ENCODE measurements around the gene CFAP20DC. TPM values are rescaled to one million over a fixed set of nuclear protein-coding genes. Genes with fewer than 3 reads are reported as not detected.
"Not testable (repeated sequence)": the region's sequence is repeated elsewhere in the genome, so short reads cannot be mapped to it uniquely, and the experiment has no call there.

CFAP20DC gene
- total RNA-seq, 4 donors from 2014 or later, result 0.17 to 0.32 (median 0.23) TPM; not detected in 1

DNA sequence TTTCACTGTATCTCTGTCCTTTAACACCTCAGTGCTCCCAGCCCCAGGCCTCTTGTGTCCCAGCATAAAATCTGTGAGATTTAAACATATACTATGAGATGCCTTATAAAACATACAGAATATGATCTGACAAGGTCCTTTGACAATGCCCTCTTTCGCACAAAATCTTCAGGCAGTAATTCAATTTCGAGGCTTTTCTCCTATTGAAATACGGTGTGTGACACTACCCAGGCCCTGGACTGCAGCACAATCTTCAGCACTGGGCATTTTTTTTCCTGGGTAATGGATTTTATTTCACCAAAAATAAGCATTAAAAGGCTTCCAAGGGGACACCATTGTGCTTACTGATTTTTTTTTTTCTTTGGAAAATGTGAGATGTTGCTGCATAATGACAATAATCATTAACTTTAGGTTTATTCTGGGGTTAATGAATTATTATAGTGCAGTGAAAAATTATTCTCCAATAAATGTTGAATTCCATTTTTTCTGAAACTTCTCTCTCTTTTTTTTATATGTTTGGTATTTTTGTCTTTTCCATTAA, 342.4 kb downstream of the CFAP20DC start:
- no peak for DNase-seq (ENCODE audit: extremely low spot score)
- H3K36me3 ChIP-seq, result no peaks in the 10 kb centered on the region
- TF ChIP-seq, protein P1, sequence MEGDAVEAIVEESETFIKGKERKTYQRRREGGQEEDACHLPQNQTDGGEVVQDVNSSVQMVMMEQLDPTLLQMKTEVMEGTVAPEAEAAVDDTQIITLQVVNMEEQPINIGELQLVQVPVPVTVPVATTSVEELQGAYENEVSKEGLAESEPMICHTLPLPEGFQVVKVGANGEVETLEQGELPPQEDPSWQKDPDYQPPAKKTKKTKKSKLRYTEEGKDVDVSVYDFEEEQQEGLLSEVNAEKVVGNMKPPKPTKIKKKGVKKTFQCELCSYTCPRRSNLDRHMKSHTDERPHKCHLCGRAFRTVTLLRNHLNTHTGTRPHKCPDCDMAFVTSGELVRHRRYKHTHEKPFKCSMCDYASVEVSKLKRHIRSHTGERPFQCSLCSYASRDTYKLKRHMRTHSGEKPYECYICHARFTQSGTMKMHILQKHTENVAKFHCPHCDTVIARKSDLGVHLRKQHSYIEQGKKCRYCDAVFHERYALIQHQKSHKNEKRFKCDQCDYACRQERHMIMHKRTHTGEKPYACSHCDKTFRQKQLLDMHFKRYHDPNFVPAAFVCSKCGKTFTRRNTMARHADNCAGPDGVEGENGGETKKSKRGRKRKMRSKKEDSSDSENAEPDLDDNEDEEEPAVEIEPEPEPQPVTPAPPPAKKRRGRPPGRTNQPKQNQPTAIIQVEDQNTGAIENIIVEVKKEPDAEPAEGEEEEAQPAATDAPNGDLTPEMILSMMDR (IDR thresholded peaks at IDR 0.05), result no peak
- no peak for TF ChIP-seq EP300 (IDR thresholded peaks at IDR 0.05)
- TF ChIP-seq POLR2AphosphoS5 (IDR thresholded peaks at IDR 0.05), result no peak
- TF ChIP-seq POLR2A (IDR thresholded peaks at IDR 0.05; ENCODE audit: low read depth), result no peak
- no peak overlapping the region for H3K4me3 ChIP-seq
- H3K27ac ChIP-seq (replicated peaks in 1 of 4), result no peak overlapping the region
- WGBS, result 85% methylated on average over 3 of the region's 3 CpGs
- no peaks in the 10 kb centered on the region for H3K4me1 ChIP-seq
- no peaks in the 10 kb centered on the region for H3K9me3 ChIP-seq
- intact Hi-C loops (cut with DNase I), result no loop called here
- H3K27me3 ChIP-seq, result no peaks in the 10 kb centered on the region

DNA sequence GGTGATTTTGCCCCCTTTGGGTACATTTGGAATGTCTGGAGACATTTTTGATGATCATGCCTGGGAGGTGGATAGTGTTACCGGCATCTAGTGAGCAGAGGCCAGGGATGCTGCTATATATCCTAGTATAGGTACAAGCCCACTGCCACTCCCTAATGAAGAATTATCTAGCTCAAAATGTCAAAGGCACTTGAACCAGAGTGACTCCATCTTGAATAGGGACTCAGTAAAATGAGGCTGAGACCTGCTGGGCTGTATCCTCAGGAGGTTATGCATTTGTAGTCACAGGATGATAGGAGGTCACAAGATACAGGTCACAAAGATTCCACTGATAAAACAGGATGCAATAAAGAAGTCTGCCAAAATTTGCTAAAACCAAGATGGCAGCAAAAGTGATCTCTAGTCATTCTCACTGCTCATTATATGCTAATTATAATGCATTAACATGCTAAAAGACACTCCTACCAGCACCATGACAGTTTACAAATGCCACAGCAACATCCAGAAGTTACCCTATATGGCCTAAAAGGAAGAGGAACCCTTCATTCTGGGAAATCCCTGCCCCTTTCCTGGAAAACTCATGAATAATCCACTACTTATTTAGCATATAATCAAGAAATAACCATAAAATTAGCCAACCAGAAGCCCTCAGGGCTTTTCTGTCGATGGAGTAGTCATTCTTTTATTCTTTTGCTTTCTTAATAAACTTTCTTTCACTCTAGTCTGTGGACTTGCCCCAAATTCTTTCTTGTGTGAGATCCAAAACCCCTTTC, 343.2 kb downstream of the CFAP20DC start:
- 90% methylated on average over 2 of the region's 2 CpGs for WGBS
- TF ChIP-seq POLR2A (IDR thresholded peaks at IDR 0.05; ENCODE audit: low read depth), result no peak
- TF ChIP-seq, protein P1 (IDR thresholded peaks at IDR 0.05), result no peak
- no peak for TF ChIP-seq EP300 (IDR thresholded peaks at IDR 0.05)
- no peak for TF ChIP-seq POLR2AphosphoS5 (IDR thresholded peaks at IDR 0.05)
- no peaks in the 10 kb centered on the region for H3K27me3 ChIP-seq

DNA sequence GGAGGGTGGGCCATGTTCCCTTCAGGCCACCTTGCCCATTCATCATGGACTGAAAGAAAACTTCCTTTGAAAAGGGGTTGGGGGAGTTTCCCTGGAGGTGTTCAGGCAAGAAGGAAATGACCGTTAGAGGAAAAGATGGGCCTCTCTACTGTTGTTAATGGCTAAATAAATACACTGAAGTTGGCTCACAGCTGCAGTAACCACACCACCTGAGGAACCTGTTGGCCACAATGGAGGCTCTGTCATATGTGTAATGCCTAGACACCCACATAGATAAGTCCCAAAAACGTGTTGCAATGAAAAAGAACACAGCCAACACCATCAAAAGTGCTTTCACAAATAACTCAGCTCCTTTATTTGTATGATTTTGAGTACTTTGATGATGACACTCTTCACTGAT, 345.1 kb downstream of the CFAP20DC start:
- TF ChIP-seq, protein P1 (IDR thresholded peaks at IDR 0.05), result no peak
- TF ChIP-seq POLR2A (IDR thresholded peaks at IDR 0.05; ENCODE audit: low read depth) (no peak), POLR2AphosphoS5 (IDR thresholded peaks at IDR 0.05) (no peak), EP300 (IDR thresholded peaks at IDR 0.05) (no peak)
- no peaks in the 10 kb centered on the region for H3K4me1 ChIP-seq
- no peaks in the 10 kb centered on the region for H3K9me3 ChIP-seq
- intact Hi-C loops (cut with DNase I), result no loop called here
- no peak overlapping the region for H3K4me3 ChIP-seq
- WGBS, result 56% methylated on average over 2 of the region's 2 CpGs
- H3K27ac ChIP-seq (replicated peaks in 1 of 4), result no peak overlapping the region
- H3K36me3 ChIP-seq, result no peaks in the 10 kb centered on the region
- no peaks in the 10 kb centered on the region for H3K27me3 ChIP-seq
- no peak for DNase-seq (ENCODE audit: extremely low spot score)

More for the DNA sequence above, 343.2 kb downstream of the CFAP20DC start:
- intact Hi-C loops (cut with DNase I), result no loop called here
- no peaks in the 10 kb centered on the region for H3K4me1 ChIP-seq
- H3K27ac ChIP-seq (replicated peaks in 1 of 4), result no peak overlapping the region
- no peak for DNase-seq (ENCODE audit: extremely low spot score)
- H3K4me3 ChIP-seq, result no peak overlapping the region
- no peaks in the 10 kb centered on the region for H3K9me3 ChIP-seq
- H3K36me3 ChIP-seq, result no peaks in the 10 kb centered on the region

DNA sequence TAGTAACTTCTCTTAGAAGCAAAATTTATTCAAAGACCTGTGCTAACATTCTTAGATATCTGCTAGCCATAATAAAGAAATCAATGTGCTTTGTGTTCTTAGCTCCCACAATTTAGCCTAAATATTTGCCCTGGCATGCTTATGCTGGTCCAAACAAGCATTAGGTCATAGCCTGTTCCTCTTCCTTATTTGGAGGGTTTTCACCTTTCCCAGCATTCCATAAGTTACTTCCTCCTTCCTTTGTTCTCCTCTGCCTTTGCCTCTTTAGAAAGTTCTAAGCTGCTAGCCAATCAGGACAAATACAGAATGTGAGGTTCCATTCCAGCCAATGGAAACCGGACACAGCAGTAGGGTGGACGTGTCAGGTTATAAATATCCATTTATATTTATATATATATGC, 345.5 kb downstream of the CFAP20DC start:
- H3K9me3 ChIP-seq; H3K36me3 ChIP-seq; H3K27me3 ChIP-seq; intact Hi-C loops (cut with DNase I); DNase-seq (ENCODE audit: extremely low spot score); H3K27ac ChIP-seq (replicated peaks in 1 of 4); H3K4me3 ChIP-seq; H3K4me1 ChIP-seq: not testable (repeated sequence)
- WGBS, result 93% methylated on average over 2 of the region's 2 CpGs

DNA sequence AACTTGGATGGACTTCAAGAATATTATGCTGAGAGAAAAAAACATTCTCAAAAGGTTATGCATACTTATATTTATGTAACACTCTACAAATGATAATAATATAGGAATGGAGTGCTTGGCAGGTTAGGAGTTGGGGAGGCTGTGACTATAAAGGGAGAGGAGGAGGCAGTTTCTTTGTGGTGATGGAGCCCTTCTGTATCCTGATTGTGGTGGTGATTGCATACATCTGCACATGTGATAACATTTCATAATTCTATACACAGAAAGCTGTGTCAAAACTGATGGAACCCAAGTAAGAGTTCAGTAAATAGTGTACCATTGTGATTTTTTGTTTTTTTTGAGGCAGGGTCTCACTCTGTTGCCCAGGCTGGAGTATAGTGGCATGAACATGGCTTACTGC, 351.6 kb downstream of the CFAP20DC start:
- Histone ChIP-seq H3K9me3 (no peaks in the 10 kb centered on the region), H3K27me3 (no peaks in the 10 kb centered on the region), H3K27ac (replicated peaks in 1 of 4) (no peak overlapping the region), H3K4me1 (no peaks in the 10 kb centered on the region), H3K36me3 (no peaks in the 10 kb centered on the region), H3K4me3 (no peak overlapping the region)
- intact Hi-C loops (cut with DNase I), result no loop called here
- no peak for DNase-seq (ENCODE audit: extremely low spot score)
- no peak for TF ChIP-seq POLR2AphosphoS5 (IDR thresholded peaks at IDR 0.05)
- TF ChIP-seq, protein P1 (IDR thresholded peaks at IDR 0.05), result no peak
- TF ChIP-seq POLR2A (IDR thresholded peaks at IDR 0.05; ENCODE audit: low read depth), result no peak
- TF ChIP-seq EP300 (IDR thresholded peaks at IDR 0.05), result no peak

All from esophagus muscularis mucosa (tissue), 4 donors.